Fibroblast of lung (primary cell): ENCODE results near the gene GPR143.

ENCODE experiments used
- EZH2 ChIP-seq: IDR thresholded peaks from 2 replicates; pipeline ENCODE4 v1.5.1; 2012; ENCODE audit warnings: low read length, control low read depth, mild to moderate bottlenecking; ENCODE audit errors: missing control alignments
- TF ChIP-seq, protein P1 (sequence below), 2 donors: IDR thresholded peaks in 1 of 2; conservative IDR thresholded peaks in 1 of 2; 1 replicate in 1 of 2; 2 replicates in 1 of 2; pipeline ENCODE4 v1.5.1; 2011 to 2012; ENCODE audit warnings: low read length in 2 of 2, control low read depth in 1 of 2, inconsistent platforms in 1 of 2, low read depth in 1 of 2, mild to moderate bottlenecking in 1 of 2

DNA sequence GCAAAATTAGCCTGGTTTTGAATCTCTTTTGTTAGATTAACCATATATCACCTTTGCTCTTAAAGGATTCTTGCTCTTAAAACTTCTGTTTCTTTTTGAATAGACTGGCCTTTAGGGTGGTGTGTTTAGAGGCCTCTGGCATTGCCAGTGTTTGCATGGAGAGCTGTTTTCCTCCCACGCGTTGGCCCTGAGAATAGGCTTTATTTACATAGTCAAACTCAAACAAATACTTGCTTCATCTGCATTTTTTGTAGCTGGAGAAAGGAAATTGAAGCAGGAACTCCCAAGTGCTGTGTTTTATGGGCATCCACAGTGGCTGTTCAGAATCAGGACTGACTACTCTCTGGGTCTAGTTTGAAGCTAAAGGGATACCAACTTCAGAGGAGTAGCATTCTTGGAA, 23.3 kb upstream of the GPR143 start:
- TF ChIP-seq, protein P1, sequence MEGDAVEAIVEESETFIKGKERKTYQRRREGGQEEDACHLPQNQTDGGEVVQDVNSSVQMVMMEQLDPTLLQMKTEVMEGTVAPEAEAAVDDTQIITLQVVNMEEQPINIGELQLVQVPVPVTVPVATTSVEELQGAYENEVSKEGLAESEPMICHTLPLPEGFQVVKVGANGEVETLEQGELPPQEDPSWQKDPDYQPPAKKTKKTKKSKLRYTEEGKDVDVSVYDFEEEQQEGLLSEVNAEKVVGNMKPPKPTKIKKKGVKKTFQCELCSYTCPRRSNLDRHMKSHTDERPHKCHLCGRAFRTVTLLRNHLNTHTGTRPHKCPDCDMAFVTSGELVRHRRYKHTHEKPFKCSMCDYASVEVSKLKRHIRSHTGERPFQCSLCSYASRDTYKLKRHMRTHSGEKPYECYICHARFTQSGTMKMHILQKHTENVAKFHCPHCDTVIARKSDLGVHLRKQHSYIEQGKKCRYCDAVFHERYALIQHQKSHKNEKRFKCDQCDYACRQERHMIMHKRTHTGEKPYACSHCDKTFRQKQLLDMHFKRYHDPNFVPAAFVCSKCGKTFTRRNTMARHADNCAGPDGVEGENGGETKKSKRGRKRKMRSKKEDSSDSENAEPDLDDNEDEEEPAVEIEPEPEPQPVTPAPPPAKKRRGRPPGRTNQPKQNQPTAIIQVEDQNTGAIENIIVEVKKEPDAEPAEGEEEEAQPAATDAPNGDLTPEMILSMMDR (conservative IDR thresholded peaks at IDR 0.05 in 1 of 2, IDR thresholded peaks at IDR 0.05 in 1 of 2; ENCODE audit: low read depth in 1 of 2, low read length in 2 of 2), result no peak
- TF ChIP-seq EZH2, result no peak
